Esophagus squamous epithelium (tissue), 4 donors: ENCODE measurements around the gene SHC1.

Source experiments
- CTCF ChIP-seq, 6 experiments: fragments of 450-650 bp in 4 of 6; fragments of 200-600 bp in 2 of 6; sonication (generic) in 2 of 6; IDR thresholded peaks; one replicate each; pipeline ENCODE4 v1.5.1; 2016 to 2019; ENCODE audit warnings: antibody characterized with exemption in 6 of 6, mild to moderate bottlenecking in 4 of 6, moderate library complexity in 4 of 6
- POLR2A ChIP-seq, 4 donors: fragments of 450-650 bp; IDR thresholded peaks; one replicate each; pipeline ENCODE4 v1.6.1; 2017; ENCODE audit warnings: antibody characterized with exemption in 4 of 4, mild to moderate bottlenecking in 4 of 4, moderate library complexity in 3 of 4

GRCh38 chr1:154941333-154942013 lies 29.1 kb downstream of the SHC1 start:
- no peak for TF ChIP-seq CTCF (IDR thresholded peaks at IDR 0.05)
- TF ChIP-seq POLR2A (IDR thresholded peaks at IDR 0.05), result no peak
